Kidney capillary endothelial cell (primary cell): Measurements from ENCODE around the gene ZBTB20.

ENCODE experiments used
- DNase-seq: peaks from one replicate; pipeline ENCODE4 v3.0.0-alpha.2; 2018; ENCODE audit warnings: low spot score

Gene ZBTB20

DNA sequence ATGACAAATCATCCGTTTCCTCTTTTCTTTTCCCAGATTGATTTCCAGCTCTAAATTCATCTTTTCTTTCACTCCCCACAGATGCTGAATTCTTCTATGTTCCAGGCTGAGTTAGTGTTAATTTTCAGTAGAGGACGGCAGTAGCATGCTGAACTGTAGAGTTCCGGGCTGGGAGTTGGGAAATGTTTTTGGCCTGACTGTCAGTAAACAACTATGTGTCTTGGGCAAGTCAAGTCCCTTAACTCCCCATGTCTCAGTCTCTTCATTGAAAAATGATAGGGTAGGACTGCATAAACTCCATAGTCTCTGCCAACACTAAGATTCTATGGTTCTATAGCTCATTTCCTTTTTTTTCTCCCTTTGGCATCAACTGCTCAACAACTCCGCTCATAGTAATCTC, 519.3 kb downstream of the ZBTB20 start:
- no peak for DNase-seq

DNA sequence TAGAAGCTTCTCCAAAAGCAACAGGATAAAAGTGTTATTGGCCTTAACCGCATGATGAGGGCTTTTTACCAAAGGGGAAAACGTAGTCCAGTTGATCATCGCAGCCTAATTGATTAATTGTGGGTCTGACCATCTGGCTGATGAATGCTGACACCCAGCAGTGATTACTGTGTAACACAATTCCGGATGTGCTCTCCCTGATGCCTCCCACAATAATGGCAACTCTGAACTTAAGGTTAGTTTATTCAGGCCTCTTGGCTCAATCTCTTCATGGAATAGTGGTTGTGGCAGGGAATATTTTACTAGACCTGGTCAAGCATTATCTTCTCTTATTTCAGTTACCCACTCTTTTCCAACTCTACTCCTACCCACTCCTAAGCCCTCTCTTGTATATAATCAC, 520.3 kb downstream of the ZBTB20 start:
- no peak for DNase-seq

DNA sequence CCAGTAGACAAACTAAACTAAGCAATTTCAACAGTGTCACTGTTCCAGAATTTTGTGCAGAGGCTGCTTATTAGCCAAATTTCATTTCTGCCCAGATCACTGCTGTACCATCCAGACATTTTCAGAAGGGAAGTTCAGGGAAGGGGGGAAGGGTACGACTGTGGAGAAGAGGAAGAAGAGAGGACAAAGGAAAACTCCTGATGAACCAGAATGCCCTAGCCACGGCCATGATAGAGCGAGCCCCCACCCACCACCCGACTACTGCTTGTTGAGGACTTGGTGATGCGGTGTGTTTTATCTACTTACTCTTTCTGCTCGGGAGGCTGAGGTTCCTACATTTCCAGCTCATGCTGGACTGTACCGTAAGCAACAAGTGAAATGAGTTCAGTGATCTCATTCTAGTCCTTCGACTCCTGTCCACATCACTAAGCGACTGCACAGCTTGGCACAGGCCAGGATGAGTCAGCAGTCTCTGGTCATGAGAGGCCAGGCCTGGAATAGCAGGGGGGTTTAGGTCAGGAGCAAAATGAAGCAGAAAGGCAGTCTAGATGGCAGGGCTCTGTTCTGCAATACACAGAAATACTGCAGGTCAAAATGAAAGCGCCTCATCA, 522.4 kb downstream of the ZBTB20 start:
- peak; percentile 98 for DNase-seq

DNA sequence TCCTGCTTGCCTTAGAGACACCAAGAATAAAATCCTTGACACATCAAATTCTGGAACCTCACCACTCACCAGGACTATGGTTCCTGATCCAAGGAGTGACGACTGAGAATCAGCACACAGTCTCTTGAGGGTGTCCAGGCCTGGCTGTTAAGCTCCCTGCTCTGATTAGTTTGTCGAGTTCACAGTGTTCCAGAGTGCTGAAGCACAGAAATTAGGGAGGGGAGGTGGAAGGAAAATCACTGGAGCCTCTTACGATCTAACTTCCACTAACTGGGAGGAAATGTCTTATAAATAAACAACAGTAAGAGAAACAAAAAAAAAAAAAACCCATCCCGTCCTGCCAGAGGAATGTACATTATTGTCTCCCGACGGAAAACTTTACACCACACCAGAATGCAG, 523.0 kb downstream of the ZBTB20 start:
- DNase-seq = peak; percentile 47

DNA sequence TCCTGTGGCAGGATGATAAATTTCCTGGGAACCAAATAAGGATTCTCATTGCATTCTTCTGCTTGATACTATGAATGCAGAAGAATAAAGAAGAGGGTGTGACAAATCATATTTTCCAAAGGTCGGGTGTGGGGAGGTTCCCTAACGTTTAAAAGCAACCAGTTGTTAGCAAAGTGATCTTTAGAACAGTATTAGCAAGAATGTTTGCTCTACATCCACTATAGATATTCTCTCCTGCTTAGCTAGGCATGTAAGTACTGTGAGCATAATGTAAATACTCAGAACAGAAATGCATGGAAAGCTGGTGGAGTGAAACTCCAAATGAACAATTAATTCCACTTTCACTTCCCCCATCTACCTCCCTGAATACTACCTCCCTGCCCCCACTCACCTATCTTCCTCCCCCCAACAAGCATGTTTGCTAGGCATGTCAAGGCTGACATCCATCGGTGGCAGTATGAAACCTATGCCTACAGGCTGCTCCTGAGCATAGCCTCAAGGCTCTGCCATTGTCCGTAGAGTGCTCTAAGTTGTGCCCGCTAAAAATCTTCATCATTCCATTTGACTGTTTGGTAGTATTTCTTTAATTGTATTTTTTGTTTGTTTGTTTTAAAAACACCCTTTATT, 523.6 kb downstream of the ZBTB20 start:
- peak; percentile 77 for DNase-seq

DNA sequence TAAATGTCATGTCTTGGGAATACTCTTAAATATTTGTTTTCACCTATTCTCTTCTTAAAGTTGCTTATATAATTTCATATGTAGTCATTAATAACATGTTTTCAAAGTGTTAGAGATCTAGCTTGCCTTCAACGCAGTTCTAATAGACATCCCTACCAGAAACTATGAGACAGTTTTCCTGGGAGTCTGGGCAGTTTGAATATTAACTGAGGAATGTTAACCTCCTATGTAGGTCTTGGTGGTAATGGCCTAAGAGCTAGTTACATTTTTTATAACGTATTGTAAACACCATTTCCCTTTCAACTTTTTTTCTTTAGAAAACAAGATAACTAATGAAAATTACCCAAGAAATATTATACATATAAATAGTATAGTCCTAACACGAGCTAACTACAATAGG, 525.1 kb downstream of the ZBTB20 start:
- DNase-seq = no peak

DNA sequence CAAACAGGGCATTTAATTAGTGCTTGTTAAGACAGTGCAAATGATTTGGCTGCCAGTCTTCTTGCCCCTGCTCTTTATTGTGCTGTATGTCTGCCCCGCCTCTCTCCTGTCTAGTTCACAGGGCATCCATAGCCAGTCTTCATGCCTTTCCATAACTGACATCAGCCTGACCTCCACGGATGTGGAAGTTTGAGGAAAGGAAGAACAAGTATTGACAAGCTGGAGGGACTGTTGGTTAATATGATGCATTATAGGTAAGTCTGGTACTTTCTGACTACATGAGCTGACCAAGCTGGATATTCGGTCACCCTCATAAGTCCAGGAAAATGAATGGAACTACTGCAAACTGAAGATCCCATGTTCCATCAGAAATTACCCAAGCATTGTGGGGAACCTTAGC, 527.3 kb downstream of the ZBTB20 start:
- DNase-seq = no peak

DNA sequence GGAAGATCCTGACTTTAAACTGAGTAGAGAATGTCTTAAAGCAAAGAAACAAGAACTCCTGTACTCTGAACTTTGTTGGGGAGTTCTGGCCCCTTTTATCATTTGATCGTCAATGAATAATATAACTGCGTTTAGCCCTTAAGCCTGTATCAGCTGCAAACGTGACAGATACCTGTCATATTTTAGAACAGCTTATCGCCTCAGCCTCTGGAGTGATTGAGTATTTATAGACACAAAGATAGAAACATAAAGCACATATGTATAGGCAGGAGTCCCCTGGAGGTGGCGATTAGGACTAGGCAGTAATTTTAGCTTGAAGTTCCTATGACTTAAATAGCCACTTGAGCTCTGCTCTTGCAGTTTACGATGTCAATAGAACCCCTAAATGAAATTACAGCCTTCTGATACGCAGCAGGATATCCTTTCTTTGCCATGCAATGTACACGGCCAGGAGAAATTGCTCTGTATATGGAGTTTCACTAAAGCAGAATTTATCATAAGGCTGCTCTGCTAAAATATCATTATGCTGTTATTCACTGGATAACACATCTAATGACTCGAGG, 531.5 kb downstream of the ZBTB20 start:
- no peak for DNase-seq

DNA sequence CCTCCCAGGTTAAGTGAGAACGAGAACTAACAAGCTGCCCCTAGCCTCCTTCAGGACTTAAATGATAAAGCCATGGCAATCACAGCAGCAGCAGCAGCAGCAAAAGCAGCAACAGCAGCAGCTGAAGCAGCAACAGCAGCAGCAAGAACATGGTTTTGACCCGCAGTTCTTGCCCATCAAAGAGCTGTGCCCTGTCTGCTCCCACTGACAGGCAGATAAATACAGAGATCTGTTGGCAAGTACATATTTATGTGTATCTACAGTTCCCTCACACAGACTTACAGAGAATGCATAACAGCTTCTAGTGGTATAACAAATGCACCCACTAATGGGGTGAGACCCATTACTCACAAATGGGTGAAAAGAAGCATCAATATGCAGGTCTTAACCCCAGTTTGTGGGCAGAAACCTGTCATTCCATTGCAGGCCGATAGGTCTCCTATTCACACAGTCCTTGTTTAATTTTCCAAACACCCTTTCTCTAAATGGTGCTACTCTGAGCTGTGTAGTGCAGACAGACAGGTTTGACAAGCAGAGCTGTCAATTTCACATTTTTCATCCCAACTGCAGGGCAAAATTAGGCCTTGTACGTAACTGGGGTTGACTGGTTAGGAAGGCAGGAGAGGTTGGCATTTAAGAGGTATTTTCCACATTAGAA, 537.0 kb downstream of the ZBTB20 start:
- no peak for DNase-seq

DNA sequence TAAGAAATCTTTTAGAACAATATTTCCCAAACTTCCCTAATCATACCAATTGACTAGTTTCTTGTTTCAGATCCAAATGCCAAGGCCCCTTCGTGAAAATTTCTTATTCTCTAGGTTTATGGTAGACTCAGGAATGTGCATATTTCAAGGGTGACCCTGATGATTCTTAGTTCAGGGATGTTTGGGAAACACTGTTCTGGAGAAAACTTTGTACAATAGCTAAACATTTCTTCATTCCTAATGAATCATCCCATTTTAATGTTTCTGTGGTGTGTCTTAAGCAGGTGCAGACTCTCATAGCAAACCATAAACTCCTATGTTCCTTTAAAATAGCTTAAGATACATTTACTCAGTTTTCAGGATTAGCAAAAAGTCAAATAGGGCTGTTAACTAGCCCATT, 538.8 kb downstream of the ZBTB20 start:
- DNase-seq = peak; percentile 46

DNA sequence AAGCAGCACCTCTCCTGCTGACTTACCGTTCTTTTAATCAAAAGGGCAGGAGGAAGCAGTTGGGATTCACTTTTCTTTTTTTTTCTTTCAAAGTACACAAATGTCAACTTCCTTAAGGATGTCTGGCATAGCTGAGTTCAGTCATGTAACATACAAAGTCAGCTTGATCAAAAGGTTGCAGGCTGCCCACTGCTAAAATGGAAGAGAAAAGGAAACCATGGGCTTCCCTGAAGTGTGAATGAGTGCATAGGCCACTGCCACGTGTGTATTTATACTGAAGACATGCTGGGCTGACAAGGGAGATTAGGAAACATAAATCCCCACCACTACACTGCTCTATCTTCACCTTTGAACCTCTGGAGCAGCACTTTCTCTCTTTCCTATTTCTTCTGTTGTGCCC, 540.8 kb downstream of the ZBTB20 start:
- DNase-seq = no peak

DNA sequence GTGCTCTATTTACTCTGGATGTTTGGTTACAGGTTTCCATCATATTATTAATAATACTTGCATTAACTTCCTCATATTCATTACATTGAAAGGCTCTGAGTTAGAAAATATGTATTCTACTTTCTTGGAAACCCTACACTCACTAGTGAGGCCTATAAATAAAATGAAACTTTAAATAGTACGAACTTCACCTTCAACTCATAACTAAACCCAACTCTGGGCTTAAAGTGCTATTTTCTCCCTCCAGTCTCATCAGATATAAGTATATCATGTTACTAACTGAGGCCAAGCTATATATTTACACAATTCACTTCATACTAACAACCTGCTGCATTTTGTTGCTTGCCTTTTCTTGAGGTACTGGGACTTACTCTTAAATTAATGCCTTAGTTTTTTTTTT, 546.5 kb downstream of the ZBTB20 start:
- no peak for DNase-seq

DNA sequence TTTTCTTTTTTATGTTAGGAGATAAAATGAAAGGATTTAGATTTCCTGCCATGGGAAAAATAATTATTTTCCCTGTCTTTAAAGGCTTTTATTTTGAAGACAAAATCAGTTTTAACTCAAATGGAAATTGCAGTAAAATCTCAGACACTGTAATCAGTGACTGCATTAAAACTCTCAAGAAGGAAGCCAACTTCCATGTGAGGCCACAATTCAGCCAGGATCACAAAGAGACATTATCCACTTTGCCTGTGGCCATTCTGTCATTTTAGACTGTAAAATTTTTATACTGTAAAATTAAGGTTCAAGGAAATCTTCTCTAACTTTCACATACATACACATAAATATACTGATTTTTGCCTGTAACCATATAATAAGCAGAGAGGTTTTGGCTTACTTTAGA, 549.2 kb downstream of the ZBTB20 start:
- DNase-seq = no peak

DNA sequence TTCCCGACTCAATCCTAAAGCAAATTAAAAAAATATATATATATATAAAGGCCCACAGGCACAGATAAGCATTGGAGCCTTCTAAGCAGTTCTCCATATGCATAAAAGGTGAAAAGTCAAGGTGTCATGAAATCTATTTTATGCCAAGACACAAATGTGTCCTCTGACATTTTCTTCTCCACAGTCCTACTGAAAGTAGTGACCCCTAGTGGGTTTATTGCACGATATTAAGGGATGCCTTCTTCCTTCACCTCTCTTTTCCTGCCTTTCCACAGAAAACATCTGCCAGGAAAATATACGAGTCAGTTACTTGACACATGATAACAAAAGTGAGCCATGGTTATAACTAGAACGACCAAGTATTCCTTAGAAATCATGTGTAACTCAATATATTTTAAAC, 550.1 kb downstream of the ZBTB20 start:
- no peak for DNase-seq

DNA sequence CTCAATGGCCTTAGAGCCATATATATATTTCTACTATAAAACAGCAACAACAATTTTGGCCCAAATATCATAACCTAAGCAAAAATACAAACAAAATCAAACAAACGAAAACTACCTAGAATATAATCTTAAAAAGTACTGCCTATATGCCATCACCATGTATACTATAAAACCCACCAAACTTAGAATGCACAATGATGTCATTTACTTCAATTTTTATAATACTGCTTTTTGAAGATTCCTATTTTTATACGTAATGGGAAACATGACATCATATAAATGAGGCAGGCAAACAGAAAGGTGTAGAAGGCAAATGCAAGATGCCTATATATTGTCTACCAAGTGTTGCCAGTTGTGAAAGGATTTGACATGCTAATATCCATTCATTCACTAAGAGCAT, 550.9 kb downstream of the ZBTB20 start:
- DNase-seq = no peak

DNA sequence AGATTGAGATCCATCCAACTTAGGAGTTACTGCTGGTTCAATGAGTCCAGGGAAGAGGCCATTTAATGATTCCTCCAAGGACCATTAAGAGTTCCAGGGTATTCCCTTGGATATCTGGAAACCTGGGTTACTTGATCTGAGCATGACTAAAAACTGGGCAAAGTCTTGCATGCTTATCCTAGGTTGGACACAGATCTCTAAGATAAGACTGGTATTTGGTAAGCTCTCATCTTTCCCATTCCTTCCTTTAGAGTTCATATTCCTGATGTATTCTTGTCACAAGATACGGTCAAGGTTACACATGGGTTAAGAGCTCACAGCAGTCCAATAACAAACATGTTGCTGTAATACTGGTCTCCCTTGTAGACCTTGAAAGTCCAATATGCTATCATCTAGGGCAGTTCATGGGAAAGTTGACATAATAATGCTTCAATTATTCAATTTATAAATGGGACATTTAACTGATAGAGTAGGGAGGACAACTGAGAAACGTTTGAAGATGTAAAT, 551.5 kb downstream of the ZBTB20 start:
- DNase-seq = no peak

DNA sequence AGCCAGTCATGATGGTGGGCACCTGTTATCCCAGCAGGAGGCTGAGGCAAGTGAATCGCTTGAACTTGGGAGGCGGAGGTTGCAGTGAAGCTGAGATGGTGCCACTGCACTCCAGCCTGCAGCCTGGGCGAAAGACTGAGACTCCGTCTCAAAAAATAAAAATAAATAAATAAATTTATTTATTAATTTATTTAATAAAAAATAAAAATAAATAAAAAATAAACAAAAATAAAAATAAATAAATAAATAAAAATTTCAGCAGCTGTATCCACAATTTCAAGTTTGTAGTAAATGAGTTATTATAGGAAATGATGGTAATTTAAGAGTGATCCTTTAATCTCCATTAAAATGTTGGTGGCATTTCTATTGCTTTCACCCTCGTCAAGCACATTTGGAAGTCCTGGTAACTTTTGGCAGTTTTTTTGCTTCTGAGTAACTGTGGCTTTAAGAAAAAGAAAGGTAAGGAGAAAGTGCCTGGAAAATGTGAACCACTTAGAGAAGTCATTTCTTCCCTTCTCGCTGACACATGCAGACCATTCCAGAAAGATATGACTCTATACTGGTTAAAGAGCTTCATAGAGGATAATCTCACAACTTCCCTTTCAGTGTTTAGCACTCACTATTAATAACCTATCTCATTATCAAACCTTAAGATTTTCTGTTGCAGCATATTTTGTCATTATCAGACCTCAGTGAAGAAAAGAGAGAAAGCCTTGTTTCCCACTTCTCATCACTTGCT, 556.6 kb downstream of the ZBTB20 start:
- no peak for DNase-seq

DNA sequence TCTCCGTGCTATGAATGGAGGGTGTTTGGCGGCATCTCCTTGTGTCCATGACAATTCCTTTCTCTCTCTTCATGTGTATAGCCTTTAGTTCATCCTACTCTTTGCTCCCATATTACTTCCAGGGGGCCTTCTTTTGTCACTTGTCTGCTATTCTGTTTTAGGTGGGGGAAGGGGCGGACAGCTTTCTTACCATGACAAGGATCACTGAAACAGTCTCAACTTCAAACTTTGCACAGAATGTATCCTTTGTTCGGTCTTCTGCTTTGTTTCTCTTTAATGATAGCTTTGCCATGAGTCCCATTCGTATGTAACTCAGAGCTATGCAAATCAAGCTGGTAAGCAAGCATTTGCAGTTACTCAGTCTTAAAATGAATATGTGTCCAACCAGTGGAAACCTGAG, 559.1 kb downstream of the ZBTB20 start:
- DNase-seq = no peak

DNA sequence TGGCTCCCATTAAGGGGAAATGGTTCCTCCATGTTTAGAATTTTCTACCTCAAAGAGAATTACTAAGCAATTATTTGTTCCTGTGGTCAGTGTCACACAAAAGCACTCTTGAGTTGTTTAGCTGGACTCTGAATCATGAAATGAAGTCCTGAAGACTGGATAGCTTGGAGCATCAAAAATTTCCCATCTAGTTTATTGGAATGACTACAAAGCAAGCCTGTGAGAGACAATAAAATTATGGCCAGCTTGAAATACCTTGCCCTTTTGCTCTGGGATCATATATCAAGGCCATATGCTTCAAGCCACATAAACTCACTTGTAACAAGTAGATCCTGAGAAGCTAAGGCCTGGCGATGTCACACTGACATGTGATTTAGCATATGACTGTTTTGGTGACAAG, 561.0 kb downstream of the ZBTB20 start:
- DNase-seq = no peak

DNA sequence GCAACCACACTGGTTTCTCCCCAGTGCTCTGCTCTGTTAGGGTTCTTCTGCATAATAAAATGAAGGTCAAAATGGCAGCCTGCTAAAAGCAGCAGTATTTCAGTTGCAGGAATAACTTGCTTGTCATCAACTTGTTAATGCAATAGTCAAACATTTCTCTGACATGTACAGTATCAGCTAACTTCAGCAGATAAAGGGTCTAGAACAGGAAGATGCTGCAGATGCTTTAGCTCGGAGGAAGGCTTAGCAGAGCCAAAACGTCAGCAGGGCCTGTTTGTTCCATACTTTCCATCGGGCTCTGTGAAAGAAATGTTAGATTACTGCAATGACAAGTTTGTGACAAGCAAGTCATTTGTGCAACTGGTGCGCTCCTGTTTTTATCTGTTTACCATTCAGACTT, 561.4 kb downstream of the ZBTB20 start:
- DNase-seq = no peak

DNA sequence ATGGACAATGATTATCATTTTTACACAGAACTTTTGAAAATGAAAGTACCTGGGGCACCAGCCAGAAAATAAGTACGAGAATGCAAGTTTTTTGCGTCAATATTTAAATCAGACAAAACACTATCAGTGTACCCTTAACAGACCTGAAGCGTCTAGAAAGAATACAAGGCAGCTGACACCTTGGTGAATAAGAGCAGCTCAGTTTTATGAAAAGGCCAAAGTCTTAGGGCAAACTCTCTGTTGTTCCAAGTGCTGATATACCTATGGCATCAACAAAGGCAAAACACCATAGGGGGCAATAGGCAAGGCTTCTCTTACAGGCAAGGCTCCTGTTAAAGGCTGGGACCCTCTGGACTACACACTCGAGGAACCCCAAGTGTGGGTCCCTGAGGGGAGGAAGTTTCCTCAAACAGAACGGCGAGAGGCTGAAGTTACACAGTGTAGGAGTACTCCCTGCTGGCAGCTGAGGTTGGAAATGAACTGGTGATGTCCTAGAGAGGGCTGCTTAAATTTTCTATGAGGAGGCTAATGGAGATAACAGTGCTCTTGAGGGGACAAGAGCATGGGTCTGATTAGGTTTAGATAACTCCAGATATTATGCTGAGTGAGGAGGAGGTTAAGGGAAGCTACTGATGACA, 562.2 kb downstream of the ZBTB20 start:
- DNase-seq = no peak

DNA sequence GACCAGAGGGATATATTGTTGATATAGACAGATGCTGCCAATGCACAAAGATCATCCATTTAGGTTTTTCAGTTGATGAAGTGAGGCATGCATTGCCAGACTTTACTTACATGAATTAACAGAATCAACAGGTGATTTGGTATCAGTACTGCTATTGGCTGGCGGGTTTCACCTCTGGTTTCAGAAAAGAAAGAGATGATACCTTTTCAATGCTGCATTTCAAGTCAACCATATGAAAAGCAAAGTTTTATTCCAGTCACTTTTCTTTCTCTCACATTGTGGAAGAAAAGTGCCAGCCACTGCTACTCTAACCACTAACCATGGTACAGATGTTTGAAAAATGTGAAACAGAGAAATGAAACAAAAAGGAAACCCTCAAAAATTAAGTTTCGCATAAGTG, 564.2 kb downstream of the ZBTB20 start:
- DNase-seq = no peak
